ENCODE measurements around the gene FOXO3. TPM values are rescaled to one million over a fixed set of nuclear protein-coding genes. Genes with fewer than 3 reads are reported as not detected.

The FOXO3 gene
- polyA plus RNA-seq, 1 donor (not counting 4 experiments of a cell fraction or from before 2014, with no cell fraction given) = 17.6 TPM

GRCh38 chr6:108697561-108698161, 136.9 kb downstream of the FOXO3 start:
- Histone ChIP-seq H2AFZ (ENCODE audit: control insufficient read depth, low read length) (no peak overlapping the region), H3K9me3 (ENCODE audit: control insufficient read depth, low read depth, low read length) (peaks cover 3% of the 10 kb centered on the region), H3K9ac (ENCODE audit: control insufficient read depth, extremely low read depth, insufficient read depth, low read length) (no peak overlapping the region), H3K4me3 (ENCODE audit: control insufficient read depth in 2 of 3, extremely low read depth in 1 of 3, insufficient read depth in 2 of 3, low read depth in 1 of 3, low read length in 3 of 3) (no peak overlapping the region), H4K20me1 (ENCODE audit: control insufficient read depth, extremely low read depth, insufficient read depth, low read length) (no peaks in the 10 kb centered on the region), H3K36me3 (ENCODE audit: control insufficient read depth in 2 of 2, extremely low read depth in 1 of 2, insufficient read depth in 2 of 2, low read length in 2 of 2) (no peaks in the 10 kb centered on the region), H3K9me1 (ENCODE audit: control insufficient read depth, extremely low read depth, insufficient read depth, low read length) (no peaks in the 10 kb centered on the region), H3K4me2 (ENCODE audit: control insufficient read depth, extremely low read depth, insufficient read depth, low read depth, low read length) (no peak overlapping the region), H3K4me1 (ENCODE audit: control insufficient read depth, extremely low read depth, insufficient read depth, low read length) (peaks cover 8% of the 10 kb centered on the region), H3K27me3 (ENCODE audit: control insufficient read depth, extremely low read depth, insufficient read depth, low read length) (no peaks in the 10 kb centered on the region), H3K27ac (ENCODE audit: control insufficient read depth, insufficient read depth, low read length) (no peak overlapping the region), H3K79me2 (ENCODE audit: control insufficient read depth, insufficient read depth, low read length) (no peaks in the 10 kb centered on the region)
- dilution Hi-C loops (cut with MboI; ENCODE audit: extremely low pct_ligation_motif_present, low sequenced_read_pairs) = no loop called here
- TF ChIP-seq CTCF (optimal IDR thresholded peaks at IDR 0.05 in 1 of 3, IDR thresholded peaks at IDR 0.05 in 1 of 3, conservative IDR thresholded peaks at IDR 0.05 in 1 of 3; ENCODE audit: extremely low read depth in 1 of 3, insufficient read depth in 2 of 3, low read length in 3 of 3) (no peak), EZH2 (IDR thresholded peaks at IDR 0.05; ENCODE audit: low read length) (no peak)
- no peak for FAIRE-seq
- DNase-seq (ENCODE audit: low read depth, low spot score) = no peak

DNA sequence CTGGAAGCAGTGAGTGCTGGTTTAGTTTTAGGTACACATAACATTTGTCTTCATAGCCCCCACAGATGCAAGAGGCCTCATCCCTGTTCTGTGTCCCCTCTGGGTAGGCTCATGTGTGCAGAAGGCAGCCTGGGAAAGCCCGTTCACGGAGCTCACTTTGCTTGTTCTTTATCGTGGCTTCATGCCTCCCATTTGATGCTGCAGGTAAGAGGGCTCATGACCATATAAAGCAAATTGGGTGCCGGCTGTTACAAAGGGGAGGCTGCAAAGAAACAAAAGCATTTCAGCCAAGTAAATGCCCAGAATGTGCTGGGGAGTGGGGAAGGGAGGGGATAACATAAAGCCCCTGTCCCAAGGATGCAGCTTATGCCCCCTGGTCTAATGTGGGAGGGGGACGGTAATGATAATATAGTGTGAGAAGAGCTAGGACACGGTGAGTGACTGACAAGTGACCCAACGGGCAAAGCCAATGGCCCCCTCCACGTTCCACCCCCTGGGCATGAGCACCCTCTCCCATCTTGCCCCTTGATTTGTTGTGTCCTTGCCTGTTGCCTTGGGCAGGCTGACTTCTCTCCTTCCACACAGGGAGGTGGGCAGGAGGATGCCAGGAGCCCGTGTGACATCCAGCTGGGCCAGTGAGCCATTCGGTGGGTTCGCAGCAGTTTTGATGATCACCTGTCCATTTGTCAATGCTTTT, 138.0 kb downstream of the FOXO3 start:
- no peaks in the 10 kb centered on the region for H3K36me3 ChIP-seq (ENCODE audit: control insufficient read depth in 2 of 2, extremely low read depth in 1 of 2, insufficient read depth in 2 of 2, low read length in 2 of 2)
- no peak overlapping the region for H3K4me2 ChIP-seq (ENCODE audit: control insufficient read depth, extremely low read depth, insufficient read depth, low read depth, low read length)
- H3K27me3 ChIP-seq (ENCODE audit: control insufficient read depth, extremely low read depth, insufficient read depth, low read length) = no peaks in the 10 kb centered on the region
- no peak overlapping the region for H2AFZ ChIP-seq (ENCODE audit: control insufficient read depth, low read length)
- H3K9me3 ChIP-seq (ENCODE audit: control insufficient read depth, low read depth, low read length) = peaks cover 3% of the 10 kb centered on the region
- TF ChIP-seq EZH2 (IDR thresholded peaks at IDR 0.05; ENCODE audit: low read length) = no peak
- TF ChIP-seq CTCF (optimal IDR thresholded peaks at IDR 0.05 in 1 of 3, IDR thresholded peaks at IDR 0.05 in 1 of 3, conservative IDR thresholded peaks at IDR 0.05 in 1 of 3; ENCODE audit: extremely low read depth in 1 of 3, insufficient read depth in 2 of 3, low read length in 3 of 3) = no peak
- FAIRE-seq = no peak
- no peak overlapping the region for H3K27ac ChIP-seq (ENCODE audit: control insufficient read depth, insufficient read depth, low read length)
- no peaks in the 10 kb centered on the region for H3K9me1 ChIP-seq (ENCODE audit: control insufficient read depth, extremely low read depth, insufficient read depth, low read length)
- H4K20me1 ChIP-seq (ENCODE audit: control insufficient read depth, extremely low read depth, insufficient read depth, low read length) = no peaks in the 10 kb centered on the region
- H3K4me3 ChIP-seq (ENCODE audit: control insufficient read depth in 2 of 3, extremely low read depth in 1 of 3, insufficient read depth in 2 of 3, low read depth in 1 of 3, low read length in 3 of 3) = no peak overlapping the region
- H3K79me2 ChIP-seq (ENCODE audit: control insufficient read depth, insufficient read depth, low read length) = no peaks in the 10 kb centered on the region
- no peak overlapping the region for H3K9ac ChIP-seq (ENCODE audit: control insufficient read depth, extremely low read depth, insufficient read depth, low read length)
- dilution Hi-C loops (cut with MboI; ENCODE audit: extremely low pct_ligation_motif_present, low sequenced_read_pairs) = no loop called here
- DNase-seq (ENCODE audit: low read depth, low spot score) = no peak
- H3K4me1 ChIP-seq (ENCODE audit: control insufficient read depth, extremely low read depth, insufficient read depth, low read length) = peaks cover 8% of the 10 kb centered on the region
